NCI-H2107 (cell line): Measurements from ENCODE around the gene IPO9.
"Not testable (repeated sequence)": the region's sequence is repeated elsewhere in the genome, so short reads cannot be mapped to it uniquely, and the experiment has no call there.

Source experiments
- DNase-seq: peaks from one replicate; lab custom pipeline; 2025; lab: John Stamatoyannopoulos, UW

Gene IPO9

GRCh38 chr1:201848230-201848629 lies 19.3 kb downstream of the IPO9 start:
- DNase-seq = no peak

GRCh38 chr1:201849372-201850052 lies 20.6 kb downstream of the IPO9 start:
- DNase-seq = no peak

- no peak for DNase-seq
Measured at GRCh38 chr1:201850053-201850397, 21.1 kb downstream of the IPO9 start.

DNA sequence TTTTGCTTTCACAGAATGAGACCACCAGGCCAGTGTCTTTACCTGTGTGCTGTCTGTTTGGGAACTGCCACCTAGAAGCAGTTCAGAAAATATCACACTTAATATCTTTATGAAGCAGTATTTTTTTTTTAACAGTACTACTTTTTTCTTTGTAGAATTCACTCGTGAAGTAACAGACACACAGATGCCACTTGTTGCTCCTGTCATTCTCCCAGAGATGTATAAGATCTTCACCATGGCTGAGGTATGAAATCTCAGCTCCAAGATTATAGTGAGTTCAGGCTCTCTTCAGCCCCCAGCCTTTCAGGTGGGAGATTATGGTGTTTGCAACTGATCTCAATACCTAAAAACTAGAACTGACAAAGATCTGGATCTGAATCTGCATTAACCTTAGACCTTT lies 23.0 kb downstream of the IPO9 start:
- no peak for DNase-seq

DNA sequence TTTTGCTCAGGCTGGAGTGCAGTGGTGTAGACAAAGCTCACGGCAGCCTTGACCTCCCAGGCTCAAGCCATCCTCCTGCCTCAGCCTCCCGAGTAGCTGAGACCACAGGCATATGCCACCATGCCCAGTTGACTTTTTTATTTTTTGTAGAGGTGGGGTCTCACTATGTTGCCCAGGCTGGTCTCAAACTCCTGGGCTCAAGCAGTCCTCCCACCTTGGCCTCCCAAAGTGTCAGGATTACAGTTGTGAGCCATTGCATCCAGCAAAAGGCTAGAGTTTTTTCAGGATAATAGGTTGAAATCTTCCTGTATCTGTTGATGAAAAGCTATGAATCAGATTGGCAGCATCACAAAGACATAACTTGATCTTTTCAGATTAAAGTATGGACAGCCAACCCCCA lies 27.8 kb downstream of the IPO9 start:
- not testable (repeated sequence) for DNase-seq

DNA sequence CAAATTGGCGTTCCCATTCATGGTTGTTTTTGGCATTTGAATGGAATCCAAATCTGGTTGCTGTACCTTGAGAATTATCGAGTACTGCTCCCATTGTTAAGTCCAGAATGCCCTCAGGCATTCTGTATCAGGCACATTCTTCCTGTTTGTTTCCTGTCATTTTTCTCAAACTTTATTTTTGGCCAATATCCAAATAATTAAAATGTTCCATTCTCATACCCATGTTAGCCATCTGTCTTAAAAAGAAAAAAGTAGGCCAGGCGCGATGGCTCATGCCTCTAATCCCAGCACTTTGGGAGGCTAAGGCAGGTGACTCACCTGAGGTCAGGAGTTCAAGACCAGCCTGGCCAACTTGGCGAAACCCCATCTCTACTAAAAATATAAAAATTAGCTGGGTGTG lies 30.5 kb downstream of the IPO9 start:
- no peak for DNase-seq

- DNase-seq = no peak
Measured at GRCh38 chr1:201861448-201861847, 32.5 kb downstream of the IPO9 start.

GRCh38 chr1:201870397-201870796 lies 41.4 kb downstream of the IPO9 start:
- no peak for DNase-seq

GRCh38 chr1:201874672-201875071 lies 45.7 kb downstream of the IPO9 start:
- DNase-seq = no peak

DNA sequence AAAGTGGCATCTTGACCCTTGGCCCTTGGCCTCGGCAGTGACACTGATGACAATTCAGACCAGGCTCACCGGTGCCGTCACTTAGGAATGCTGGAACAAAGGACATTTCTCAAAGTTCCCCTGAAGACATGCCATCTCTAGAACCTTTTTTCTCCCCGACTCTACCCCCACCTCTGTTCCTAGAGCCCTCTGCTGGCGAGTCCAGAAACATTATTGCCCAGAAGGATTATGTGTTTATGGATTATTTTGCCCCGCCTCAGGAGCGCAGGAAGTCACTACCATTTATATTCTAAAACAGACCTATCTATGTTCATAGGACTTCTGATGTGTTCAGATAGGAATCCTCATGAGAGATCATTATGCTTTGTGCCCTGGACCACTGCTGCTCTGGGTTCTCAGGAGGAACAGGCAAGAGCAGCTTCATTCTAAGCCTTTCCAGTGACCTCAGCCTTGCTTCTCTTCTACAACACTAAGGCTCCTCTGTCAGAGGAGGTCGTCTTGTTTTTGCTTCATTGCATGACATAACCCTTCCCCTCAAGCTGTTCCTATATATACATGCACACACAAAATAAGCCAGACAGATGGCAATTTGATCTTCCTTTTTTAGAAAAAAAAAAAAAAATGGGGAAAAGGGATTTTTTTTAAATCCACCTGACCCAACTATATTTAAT lies 47.3 kb downstream of the IPO9 start:
- DNase-seq = no peak

DNA sequence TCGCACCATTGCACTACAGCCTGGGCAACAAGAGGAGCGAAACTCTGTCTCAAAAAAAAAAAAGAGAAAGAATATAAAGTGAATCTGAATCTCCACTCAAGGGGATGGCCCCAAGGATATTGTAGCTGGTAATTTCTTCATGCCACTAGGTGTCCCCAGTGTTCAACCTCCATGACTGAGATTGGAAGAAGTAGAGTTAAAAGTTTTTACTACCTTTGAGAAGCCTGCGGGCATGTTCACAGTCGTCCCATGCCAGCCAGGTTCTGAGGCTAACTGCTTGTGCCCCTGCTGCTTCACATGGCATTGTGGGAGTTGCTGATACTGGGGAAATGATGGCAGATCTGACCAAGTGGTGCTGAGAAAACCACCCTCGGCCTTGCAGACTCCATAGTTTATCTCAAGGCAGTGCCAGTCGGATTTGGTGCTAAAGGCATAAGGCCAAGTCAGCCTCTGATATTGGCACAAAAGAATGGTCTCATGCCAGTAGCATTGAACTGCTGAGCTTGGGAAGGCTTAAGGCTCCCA lies 49.0 kb downstream of the IPO9 start:
- no peak for DNase-seq

DNA sequence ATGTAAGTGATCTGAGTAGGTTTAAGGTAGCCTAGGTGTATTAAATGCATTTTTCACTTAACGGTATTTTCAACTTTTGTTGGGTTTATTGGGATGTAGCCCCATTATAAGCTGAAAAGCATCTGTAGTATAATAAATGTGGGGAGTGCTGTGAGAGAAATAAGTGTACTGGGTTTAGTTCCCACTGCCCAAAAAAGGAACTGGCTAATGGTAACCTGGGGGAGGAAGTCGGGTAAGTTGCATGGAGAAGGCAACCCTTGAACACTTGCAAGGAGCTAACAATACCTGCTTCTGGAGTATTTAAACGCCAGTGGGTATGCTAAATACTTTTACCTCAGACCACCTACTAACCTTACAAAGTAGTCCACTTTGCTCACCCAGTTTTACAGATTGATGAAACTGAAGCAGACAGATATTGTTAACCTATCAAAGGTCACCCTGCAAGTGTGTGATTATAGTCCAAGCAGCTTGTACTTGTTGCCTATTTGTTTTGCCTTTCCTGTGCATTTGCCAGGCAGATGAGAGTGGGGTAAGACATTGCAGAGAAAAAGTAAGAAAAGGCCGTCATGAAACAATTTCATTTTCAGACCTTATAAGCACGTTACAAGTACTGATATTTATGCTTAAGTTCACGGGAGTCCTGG lies 52.1 kb downstream of the IPO9 start:
- no peak for DNase-seq

GRCh38 chr1:201881617-201882016 lies 52.7 kb downstream of the IPO9 start:
- DNase-seq = no peak

DNA sequence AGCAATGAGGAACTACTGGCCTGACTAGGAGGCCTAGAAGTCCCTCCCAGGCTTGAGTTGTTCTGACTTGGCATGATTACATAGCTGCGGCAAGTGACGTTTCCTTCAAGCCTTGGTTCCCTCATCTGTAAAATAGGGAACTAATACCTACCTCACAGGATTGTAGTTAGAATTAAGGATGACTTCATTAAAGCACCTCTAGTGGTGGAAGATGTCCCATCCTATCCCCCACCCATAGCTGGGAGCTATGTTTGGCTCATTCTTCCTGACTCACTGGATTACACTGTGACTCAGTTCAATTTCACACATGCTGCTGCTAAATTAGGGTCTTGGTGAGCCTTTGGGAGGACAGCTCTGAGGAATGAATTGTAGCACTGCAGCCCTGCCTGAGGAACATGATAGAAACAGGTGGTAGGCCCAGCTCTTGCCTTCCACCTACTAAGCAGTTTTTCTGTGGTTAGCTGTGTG lies 53.7 kb downstream of the IPO9 start:
- no peak for DNase-seq

DNA sequence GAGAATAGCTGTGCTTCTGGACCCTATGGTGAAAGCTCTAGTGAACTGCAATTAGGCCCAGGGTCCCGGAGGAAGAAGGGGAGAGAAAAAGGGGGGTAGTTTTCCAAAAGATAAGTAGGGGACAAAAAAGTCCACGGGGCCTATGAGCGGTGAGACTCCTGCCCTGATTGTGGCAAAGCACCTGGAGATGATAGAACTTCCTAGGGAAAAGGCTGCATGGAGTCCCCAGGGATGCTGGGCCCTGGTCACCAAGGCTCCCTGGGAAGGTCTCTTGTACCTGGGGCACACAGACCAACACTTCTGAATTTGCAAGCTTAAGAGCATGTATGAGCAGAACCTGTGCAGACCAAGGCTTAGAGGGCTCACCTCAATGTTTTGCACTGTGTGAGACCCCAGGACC lies 54.3 kb downstream of the IPO9 start:
- no peak for DNase-seq

GRCh38 chr1:201883786-201884185 lies 54.8 kb downstream of the IPO9 start:
- DNase-seq = no peak

GRCh38 chr1:201884425-201884824 lies 55.5 kb downstream of the IPO9 start:
- DNase-seq = no peak

DNA sequence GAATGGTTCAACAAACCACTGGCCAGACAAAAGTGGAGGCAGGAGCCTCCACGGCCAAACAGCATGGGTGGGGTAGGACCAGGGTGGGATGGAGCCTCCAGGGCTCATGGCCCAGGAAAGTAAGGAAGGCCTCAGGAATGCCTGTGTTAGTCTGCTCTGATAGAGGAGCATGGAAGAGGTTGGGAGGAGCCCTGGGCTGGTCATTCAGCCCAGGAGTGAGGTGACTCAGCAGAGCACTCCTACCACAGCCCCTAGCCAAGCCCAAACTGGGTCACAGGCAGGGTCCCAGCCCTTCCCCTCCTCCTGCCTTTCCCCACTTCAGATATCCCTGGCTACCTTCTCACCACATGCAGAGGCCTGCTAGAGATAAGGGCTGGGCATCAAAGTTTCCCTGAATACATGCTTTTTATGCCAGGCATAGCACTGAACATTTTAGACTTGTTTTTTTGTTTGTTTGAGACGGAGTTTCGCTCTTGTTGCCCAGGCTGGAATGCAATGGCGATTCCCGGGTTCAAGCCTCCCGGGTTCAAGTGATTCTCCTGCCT lies 56.6 kb downstream of the IPO9 start:
- DNase-seq = no peak

- DNase-seq = no peak
Measured at GRCh38 chr1:201886103-201886885, 57.3 kb downstream of the IPO9 start.

GRCh38 chr1:201887116-201887866 lies 58.3 kb downstream of the IPO9 start:
- no peak for DNase-seq
